HG03565 (cell line): ENCODE measurements around the gene CLEC16A.

Experiments used
- ATAC-seq: cut with Tn5 transposase; IDR thresholded peaks from one replicate; pipeline ENCODE4 v1.9.1; 2021; ENCODE audit warnings: mild to moderate bottlenecking, moderate library complexity; ENCODE audit not compliant: unreplicated experiment

CLEC16A gene

GRCh38 chr16:11225677-11226549 is 281.5 kb downstream of the CLEC16A start:
- ATAC-seq, result no peak

DNA sequence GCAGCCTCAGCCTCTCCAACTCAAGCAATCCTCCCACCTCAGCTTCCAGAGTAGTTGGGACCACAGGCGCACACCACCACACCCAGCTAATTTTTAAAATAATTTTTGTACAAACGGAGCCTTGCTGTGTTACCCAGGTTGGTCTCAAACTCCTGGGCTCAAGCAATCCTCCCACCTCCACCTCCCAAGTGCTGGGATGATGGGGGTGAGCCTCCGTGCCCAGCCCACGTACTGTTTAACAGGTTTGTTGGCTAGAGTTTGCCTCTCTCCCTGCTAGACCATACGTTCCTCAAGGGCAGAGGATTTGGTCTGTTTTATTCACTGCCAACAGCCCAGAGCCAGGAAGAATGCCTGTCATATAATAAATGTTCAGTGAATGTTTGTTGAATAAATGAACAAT is 285.1 kb downstream of the CLEC16A start:
- no peak for ATAC-seq

DNA sequence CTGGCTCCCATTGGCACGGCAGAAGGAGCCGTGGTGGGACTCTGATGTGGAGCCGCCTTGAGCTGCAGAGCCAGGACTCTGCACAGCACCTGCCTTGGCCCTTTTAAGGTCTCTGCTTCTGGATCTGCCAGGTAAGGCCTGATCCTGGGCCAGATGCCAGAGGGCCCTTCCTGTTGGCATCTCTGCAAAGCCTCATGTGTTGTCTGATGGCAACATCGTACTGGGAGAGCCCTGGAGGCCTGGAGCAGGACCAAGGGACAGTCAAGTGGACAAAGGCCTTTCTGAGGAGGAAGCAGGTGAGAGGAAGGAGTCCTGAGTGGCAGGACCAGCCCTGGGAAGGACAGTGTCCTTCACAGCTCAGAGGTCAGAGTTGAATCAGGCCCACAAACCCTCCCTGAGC is 285.5 kb downstream of the CLEC16A start:
- ATAC-seq, result no peak

DNA sequence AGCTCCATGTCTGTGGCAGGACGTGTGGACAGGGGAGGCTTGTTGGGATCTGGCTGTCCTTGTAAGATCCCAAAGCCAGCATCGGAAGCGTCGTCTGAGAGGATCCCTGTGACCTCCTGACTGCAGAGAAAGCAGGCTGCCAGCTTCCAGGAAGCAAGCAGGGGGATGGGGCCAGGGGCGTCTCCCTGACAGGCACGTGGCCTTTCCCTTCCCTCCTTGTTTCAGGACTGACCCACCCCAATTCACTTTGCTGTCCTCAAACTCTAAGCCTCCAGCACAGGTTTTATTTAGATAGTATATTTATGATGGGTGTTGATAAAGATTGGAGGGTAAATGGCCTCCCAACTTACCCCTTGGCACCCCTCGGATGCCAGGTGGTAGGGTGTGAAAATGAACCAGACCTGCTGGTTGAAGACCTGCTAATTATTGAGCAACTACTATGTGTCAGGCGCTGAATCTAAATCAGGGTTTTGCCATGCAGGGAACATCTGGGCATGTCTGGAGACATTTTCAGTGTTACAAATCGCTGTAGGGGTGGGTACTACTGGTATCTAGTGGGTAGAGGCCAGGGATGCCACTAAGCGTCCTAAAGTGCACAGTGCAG is 287.1 kb downstream of the CLEC16A start:
- no peak for ATAC-seq
